PC-9 (cell line): ENCODE results near the gene RNF4. TPM values are rescaled to one million over a fixed set of nuclear protein-coding genes. Genes with fewer than 3 reads are reported as not detected.

Experiments
- BruUV-seq: library from RNA; stranded (reverse); fragments of 400-500 nt; replicated peaks from 2 replicates; lab custom pipeline; 2021; lab: Mats Ljungman, UMichigan
- CTCF ChIA-PET: fragments of 300-600 bp; sonication (Branson Sonifier 250); formaldehyde crosslinking; loops from one replicate; lab custom pipeline; 2022; ENCODE audit warnings: antibody characterized with exemption; lab: Charles Lee
- POLR2A ChIA-PET: fragments of 300-600 bp; sonication (Branson Sonifier 250); formaldehyde crosslinking; loops from one replicate; lab custom pipeline; 2022; ENCODE audit warnings: antibody characterized with exemption; ENCODE audit not compliant: unreplicated experiment; lab: Charles Lee
- DNase-seq, 2 experiments: peaks; one replicate each; pipeline versions ENCODE4 v3.0.0 to v3.0.0-alpha.2; 2015 to 2022; ENCODE audit warnings: mixed read lengths in 1 of 2
- H2AFZ ChIP-seq: fragments of 200-600 bp; sonication (generic); 2 replicates; pipeline ENCODE4 v1.8.1; 2017; ENCODE audit warnings: antibody characterized with exemption
- H3F3A ChIP-seq: fragments of 200-600 bp; sonication (generic); 2 replicates; pipeline ENCODE4 v1.8.1; 2017; ENCODE audit warnings: antibody characterized with exemption, mild to moderate bottlenecking, low read depth; ENCODE audit not compliant: insufficient read depth
- H3K27ac ChIP-seq: fragments of 200-600 bp; sonication (generic); 2 replicates; pipeline ENCODE4 v1.6.1; 2016; ENCODE audit warnings: mixed run types
- H3K27me3 ChIP-seq: fragments of 200-600 bp; sonication (generic); 2 replicates; pipeline ENCODE4 v1.6.1; 2016; ENCODE audit warnings: low read depth, mixed run types; ENCODE audit not compliant: insufficient read depth
- H3K36me3 ChIP-seq: fragments of 200-600 bp; sonication (generic); 2 replicates; pipeline ENCODE4 v1.6.1; 2016; ENCODE audit warnings: low read depth, mixed run types
- H3K4me1 ChIP-seq: fragments of 200-600 bp; sonication (generic); replicated peaks from 2 replicates; pipeline ENCODE4 v1.6.1; 2016; ENCODE audit warnings: mixed run types; ENCODE audit not compliant: insufficient read depth
- H3K4me2 ChIP-seq: fragments of 200-600 bp; sonication (generic); 2 replicates; pipeline ENCODE4 v1.6.1; 2017; ENCODE audit warnings: mixed run types
- H3K4me3 ChIP-seq: fragments of 200-600 bp; sonication (generic); 2 replicates; pipeline ENCODE4 v1.6.1; 2016; ENCODE audit warnings: mixed run types
- H3K79me2 ChIP-seq: fragments of 200-600 bp; sonication (generic); 2 replicates; pipeline ENCODE4 v1.6.1; 2017; ENCODE audit warnings: low read depth, mixed run types
- H3K9me2 ChIP-seq: fragments of 200-600 bp; sonication (generic); 2 replicates; pipeline ENCODE4 v1.8.1; 2017; ENCODE audit warnings: mild to moderate bottlenecking; ENCODE audit not compliant: insufficient read depth
- H3K9me3 ChIP-seq: fragments of 200-600 bp; sonication (generic); 2 replicates; pipeline ENCODE4 v1.8.1; 2016; ENCODE audit warnings: low read depth; ENCODE audit not compliant: insufficient read depth
- H4K20me1 ChIP-seq: fragments of 200-600 bp; sonication (generic); 2 replicates; pipeline ENCODE4 v1.8.1; 2017; ENCODE audit not compliant: insufficient read depth
- EZH2 ChIP-seq: fragments of 200-600 bp; sonication (generic); IDR thresholded peaks from 2 replicates; pipeline ENCODE4 v1.8.0; 2017; ENCODE audit warnings: antibody characterized with exemption, low read depth
- intact Hi-C: fragments of 100-400 bp; cut with micrococcal nuclease; formaldehyde crosslinking; loops from one replicate; pipeline ENCODE4 v1.10.0; 2022; ENCODE audit not compliant: unreplicated experiment
- total RNA-seq: library from RNA; stranded (reverse); gene quantifications from 2 replicates; pipeline ENCODE4 v1.2.3, GENCODE V29; 2021
- TF ChIP-seq, protein P1 (sequence below): fragments of 200-600 bp; sonication (generic); conservative IDR thresholded peaks from 2 replicates; pipeline ENCODE4 v1.6.1; 2017; ENCODE audit warnings: mixed run types, antibody characterized with exemption, mild to moderate bottlenecking, moderate library complexity

The RNF4 gene
- total RNA-seq, 1 experiment from 2014 or later: 63.5 TPM

DNA sequence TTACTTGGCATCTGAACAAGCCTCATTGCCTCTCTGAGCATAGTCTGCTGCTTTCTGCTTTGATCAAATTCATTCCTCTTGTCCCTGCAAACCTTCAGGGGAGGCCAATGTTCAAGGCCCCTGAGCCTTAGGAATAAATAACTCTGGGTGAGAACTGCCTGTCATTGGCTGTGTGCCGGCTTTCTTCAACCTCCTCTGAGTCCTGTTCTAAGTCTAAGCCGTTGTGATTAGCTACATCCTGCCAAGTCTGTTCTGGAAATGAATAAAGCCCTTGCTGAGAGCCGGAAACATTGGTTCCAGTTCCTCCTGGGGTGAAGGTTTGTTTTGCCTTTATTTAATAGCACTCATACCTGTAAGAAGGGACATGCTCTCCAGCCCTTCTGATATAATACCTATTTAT, 13.8 kb downstream of the RNF4 start:
- Histone ChIP-seq H3K4me1 (no peaks in the 10 kb centered on the region), H3K27me3 (no peaks in the 10 kb centered on the region), H3K4me2 (no peak overlapping the region), H3K9me3 (no peaks in the 10 kb centered on the region), H2AFZ (no peak overlapping the region), H3F3A (no peaks in the 10 kb centered on the region), H3K9me2 (no peaks in the 10 kb centered on the region), H3K27ac (no peak overlapping the region), H4K20me1 (peaks cover 88% of the 10 kb centered on the region), H3K79me2 (peaks cover 96% of the 10 kb centered on the region), H3K36me3 (no peaks in the 10 kb centered on the region), H3K4me3 (no peak overlapping the region)
- BruUV-seq: no TSS peak
- TF ChIP-seq EZH2: no peak
- TF ChIP-seq, protein P1, sequence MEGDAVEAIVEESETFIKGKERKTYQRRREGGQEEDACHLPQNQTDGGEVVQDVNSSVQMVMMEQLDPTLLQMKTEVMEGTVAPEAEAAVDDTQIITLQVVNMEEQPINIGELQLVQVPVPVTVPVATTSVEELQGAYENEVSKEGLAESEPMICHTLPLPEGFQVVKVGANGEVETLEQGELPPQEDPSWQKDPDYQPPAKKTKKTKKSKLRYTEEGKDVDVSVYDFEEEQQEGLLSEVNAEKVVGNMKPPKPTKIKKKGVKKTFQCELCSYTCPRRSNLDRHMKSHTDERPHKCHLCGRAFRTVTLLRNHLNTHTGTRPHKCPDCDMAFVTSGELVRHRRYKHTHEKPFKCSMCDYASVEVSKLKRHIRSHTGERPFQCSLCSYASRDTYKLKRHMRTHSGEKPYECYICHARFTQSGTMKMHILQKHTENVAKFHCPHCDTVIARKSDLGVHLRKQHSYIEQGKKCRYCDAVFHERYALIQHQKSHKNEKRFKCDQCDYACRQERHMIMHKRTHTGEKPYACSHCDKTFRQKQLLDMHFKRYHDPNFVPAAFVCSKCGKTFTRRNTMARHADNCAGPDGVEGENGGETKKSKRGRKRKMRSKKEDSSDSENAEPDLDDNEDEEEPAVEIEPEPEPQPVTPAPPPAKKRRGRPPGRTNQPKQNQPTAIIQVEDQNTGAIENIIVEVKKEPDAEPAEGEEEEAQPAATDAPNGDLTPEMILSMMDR: no peak
- POLR2A ChIA-PET: interaction anchor here (0.8 kb wide), 1 partner anchor 707 kb away, joined by 7 read pairs; no protein-coding TSS in a partner anchor
- intact Hi-C loops: no loop called here
- no peak for DNase-seq
- CTCF ChIA-PET: no interaction called here

DNA sequence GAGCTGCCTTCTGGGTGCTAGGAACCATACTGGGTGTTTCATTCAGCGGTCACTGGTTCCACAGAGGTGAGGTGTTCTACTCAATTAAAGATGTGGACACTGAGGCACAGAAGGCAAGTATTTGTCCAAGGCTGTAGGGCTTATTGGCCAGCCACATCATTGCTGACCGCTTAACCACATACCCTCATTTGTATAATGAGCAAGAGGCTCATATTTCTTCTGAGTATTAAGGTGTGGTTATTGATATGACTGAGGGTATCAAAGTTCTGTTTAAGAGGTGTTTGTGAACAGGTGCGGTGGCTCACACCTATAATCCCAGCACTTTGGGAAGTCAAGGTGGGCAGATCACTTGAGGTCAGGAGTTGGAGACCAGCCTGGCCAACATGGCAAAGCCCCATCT, 14.3 kb downstream of the RNF4 start:
- peaks cover 96% of the 10 kb centered on the region for H3K79me2 ChIP-seq
- no peaks in the 10 kb centered on the region for H3K36me3 ChIP-seq
- no peaks in the 10 kb centered on the region for H3K9me2 ChIP-seq
- H3K9me3 ChIP-seq: no peaks in the 10 kb centered on the region
- H4K20me1 ChIP-seq: peaks cover 88% of the 10 kb centered on the region
- CTCF ChIA-PET: interaction anchor here (0.6 kb wide), 1 partner anchor 525 kb away, joined by 5 read pairs; no protein-coding TSS in a partner anchor
- no peaks in the 10 kb centered on the region for H3K4me1 ChIP-seq
- H3K27me3 ChIP-seq: no peaks in the 10 kb centered on the region
- POLR2A ChIA-PET: interaction anchor here (0.8 kb wide), 1 partner anchor 708 kb away, joined by 7 read pairs; no protein-coding TSS in a partner anchor
- BruUV-seq: no TSS peak
- DNase-seq: no peak
- H3K27ac ChIP-seq: no peak overlapping the region
- no peak overlapping the region for H3K4me2 ChIP-seq
- H3F3A ChIP-seq: no peaks in the 10 kb centered on the region
- TF ChIP-seq EZH2: no peak
- TF ChIP-seq, protein P1: no peak
- H3K4me3 ChIP-seq: no peak overlapping the region
- H2AFZ ChIP-seq: no peak overlapping the region
- intact Hi-C loops: no loop called here

DNA sequence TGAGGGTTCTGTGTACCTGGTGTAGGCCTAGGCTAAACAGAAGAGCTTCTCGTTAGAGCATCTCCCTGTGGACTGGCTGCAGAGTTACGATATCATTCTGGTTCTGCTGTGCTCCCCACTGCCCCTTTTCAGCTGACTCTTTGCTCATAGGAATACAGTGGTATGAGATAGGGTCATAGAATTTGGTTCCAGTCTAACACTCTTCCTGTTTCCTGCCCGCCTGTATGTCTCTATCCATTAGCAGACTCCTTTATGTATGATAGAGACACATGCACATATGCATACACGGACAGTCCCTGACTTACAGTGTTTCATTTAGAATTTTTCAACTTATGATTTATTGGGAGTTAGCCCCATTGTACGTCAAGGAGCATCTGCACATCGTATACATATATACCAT, 15.3 kb downstream of the RNF4 start:
- Histone ChIP-seq H3K27ac (no peak overlapping the region), H3K36me3 (no peaks in the 10 kb centered on the region), H3K9me2 (no peaks in the 10 kb centered on the region), H3F3A (no peaks in the 10 kb centered on the region), H3K27me3 (no peaks in the 10 kb centered on the region), H3K9me3 (no peaks in the 10 kb centered on the region), H3K79me2 (peaks cover 91% of the 10 kb centered on the region), H3K4me1 (no peaks in the 10 kb centered on the region), H4K20me1 (peaks cover 81% of the 10 kb centered on the region), H2AFZ (no peak overlapping the region), H3K4me3 (no peak overlapping the region), H3K4me2 (no peak overlapping the region)
- intact Hi-C loops: no loop called here
- TF ChIP-seq EZH2: no peak
- TF ChIP-seq, protein P1: no peak
- ChIA-PET POLR2A (no interaction called here), CTCF (no interaction called here)
- BruUV-seq: no TSS peak
- no peak for DNase-seq
